ENCODE results near the gene PFN3.

Gene PFN3

GRCh38 chr5:177357146-177357458 lies 43.4 kb downstream of the PFN3 start:
- DNase-seq: no peak

GRCh38 chr5:177356746-177357145 lies 43.7 kb downstream of the PFN3 start:
- no peak for DNase-seq

DNA sequence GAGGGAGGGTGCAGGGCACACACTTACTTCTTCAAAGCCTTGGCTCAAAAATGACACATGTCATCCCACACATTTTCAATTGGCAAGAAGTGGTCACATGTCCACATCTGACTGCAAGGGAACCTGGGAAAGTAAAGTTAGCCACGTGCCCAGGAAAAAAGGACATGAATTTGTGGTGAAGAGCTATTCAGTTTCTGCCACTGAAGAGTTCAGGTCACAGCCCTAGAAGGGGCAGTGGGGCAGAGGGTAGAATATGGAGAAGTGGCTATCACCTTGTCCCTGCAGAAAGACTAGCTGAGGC lies 44.6 kb downstream of the PFN3 start:
- no peak for DNase-seq

DNA sequence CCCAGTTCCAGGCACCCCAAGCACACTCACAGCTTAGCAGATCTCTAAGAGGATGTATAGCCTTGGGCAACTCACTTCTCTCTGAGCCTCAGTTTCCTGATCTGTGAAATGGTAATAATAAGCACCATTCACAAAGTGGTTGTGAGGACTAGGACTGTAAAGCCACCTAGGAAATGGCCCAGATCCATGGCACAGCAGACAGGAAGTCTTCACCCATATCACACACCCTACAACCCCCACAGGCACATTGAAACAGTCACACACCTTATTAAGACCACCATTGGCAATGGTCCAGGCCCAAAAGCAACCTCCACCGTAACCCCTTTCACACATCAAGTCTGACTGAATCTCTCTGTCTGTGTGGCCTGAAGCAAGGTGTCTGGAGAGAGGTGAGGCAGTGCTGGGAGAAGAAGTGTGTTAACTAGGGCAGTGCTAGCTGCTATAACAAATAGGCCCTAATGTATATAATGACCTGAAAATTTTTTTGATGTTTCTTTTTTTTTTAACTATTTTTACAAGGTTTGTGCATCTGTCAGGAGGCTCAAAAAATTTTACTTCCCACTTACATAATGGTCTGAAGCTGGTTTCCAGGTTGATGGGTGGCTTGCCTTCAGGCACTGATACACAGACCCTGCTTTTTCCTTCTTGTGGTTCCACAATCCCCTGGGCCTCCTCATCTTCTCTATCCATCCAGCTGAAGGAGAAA lies 45.1 kb downstream of the PFN3 start:
- no peak for DNase-seq

GRCh38 chr5:177354711-177355110 lies 45.8 kb downstream of the PFN3 start:
- DNase-seq: no peak

- no peak for DNase-seq
Observed at GRCh38 chr5:177354256-177354655, 46.2 kb downstream of the PFN3 start.

DNA sequence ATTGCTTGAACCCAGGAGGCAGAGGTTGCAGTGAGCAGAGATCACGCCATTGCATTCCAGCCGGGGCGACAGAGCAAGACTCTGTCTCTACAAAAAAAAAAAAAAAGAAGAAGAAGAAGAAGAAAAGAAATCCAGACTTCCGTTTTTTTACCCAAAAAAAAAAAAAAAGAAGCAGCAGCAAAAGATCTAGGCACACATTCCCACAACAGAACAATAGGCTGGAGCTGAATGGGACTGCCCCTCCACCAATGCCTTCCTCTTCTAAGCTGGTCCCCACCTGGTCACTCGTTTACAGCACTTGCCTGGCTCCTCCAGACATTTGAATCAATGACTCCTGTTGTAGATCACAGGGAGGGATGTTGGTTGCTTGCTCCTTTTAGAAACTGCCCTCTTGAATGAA lies 47.4 kb downstream of the PFN3 start:
- DNase-seq: no peak

GRCh38 chr5:177351392-177352329 lies 48.8 kb downstream of the PFN3 start, which contains the start of gene LMAN2:
Gene LMAN2, minus strand, starts transcription at chr5:177351668. Its CDS starts 21 bp downstream, at chr5:177351647.
- peak; percentile 83 for DNase-seq

DNA sequence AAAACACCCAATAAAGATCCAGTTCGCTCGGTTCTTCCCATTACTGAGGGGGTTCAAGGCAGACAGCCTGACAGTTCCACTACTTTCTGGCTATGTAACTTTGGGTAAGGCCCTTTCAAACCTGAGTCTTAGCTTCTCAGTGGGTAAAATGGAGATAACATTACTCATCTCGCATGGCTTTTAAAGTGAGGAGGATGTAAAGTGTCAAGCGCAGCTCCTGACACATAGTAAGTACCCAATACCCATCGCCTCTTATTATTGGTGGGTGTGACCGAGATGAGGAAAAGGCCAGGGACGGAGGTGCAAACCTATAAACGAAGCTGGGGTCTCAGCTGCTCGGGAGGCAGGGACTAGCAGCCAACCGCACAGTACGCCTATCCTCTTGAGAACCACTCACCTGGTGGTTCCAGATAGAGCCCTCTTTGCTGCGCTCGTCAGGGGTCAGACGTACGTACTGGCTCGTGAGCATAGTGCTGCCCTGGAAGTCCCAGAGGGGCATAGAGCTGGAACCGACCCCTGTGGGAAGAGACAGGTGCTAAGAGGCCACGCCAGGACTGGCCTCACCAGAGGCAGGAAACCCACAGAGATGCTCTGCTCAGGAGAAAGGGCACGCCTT lies 49.6 kb downstream of the PFN3 start:
- no peak for DNase-seq

Data from NCI-H510A treated with DMSO at 0.1 percent for 48 hours (cell line).